Kidney (tissue), 14 donors: ENCODE data around the gene PACSIN3. TPM values are rescaled to one million over a fixed set of nuclear protein-coding genes. Genes with fewer than 3 reads are reported as not detected.

Experiments used
- DNase-seq, 5 donors: peaks; one replicate each; pipeline ENCODE4 v3.0.0-alpha.2; 2013 to 2020
- FAIRE-seq: peaks from 2 replicates; lab custom pipeline; 2012; peaks lifted over from hg19 to GRCh38; lab: Jason Lieb, UNC
- H3K27ac ChIP-seq, 2 donors: one replicate each; pipeline ENCODE4 v1.7.0; 2013; ENCODE audit warnings: low read depth in 2 of 2, low read length in 2 of 2, inconsistent platforms in 1 of 2
- H3K27me3 ChIP-seq: one replicate; pipeline ENCODE4 v1.7.1; 2013; ENCODE audit warnings: low read length, inconsistent platforms; ENCODE audit not compliant: control insufficient read depth, insufficient read depth
- H3K36me3 ChIP-seq, 3 donors: one replicate each; pipeline versions ENCODE4 v1.7.0 to v1.7.1; 2013; ENCODE audit warnings: low read length in 3 of 3, control low read depth in 1 of 3, inconsistent platforms in 1 of 3; ENCODE audit not compliant: insufficient read depth in 3 of 3, control insufficient read depth in 2 of 3
- H3K4me1 ChIP-seq, 3 donors: one replicate each; pipeline versions ENCODE4 v1.7.0 to v1.7.1; 2013; ENCODE audit warnings: low read length in 3 of 3, inconsistent platforms in 1 of 3, low read depth in 1 of 3; ENCODE audit not compliant: control insufficient read depth in 2 of 3, insufficient read depth in 2 of 3
- H3K4me3 ChIP-seq, 3 donors: one replicate each; pipeline versions ENCODE4 v1.7.0 to v1.8.1; 2013; ENCODE audit warnings: low read length in 3 of 3, control low read depth in 1 of 3, inconsistent platforms in 1 of 3
- H3K9ac ChIP-seq, 3 donors: one replicate each; pipeline versions ENCODE4 v1.7.0 to v1.7.1; 2013; ENCODE audit warnings: low read length in 3 of 3, control low read depth in 1 of 3, inconsistent platforms in 1 of 3
- H3K9me3 ChIP-seq, 3 donors: one replicate each; pipeline versions ENCODE4 v1.7.0 to v1.7.1; 2013; ENCODE audit warnings: low read length in 3 of 3, control low read depth in 1 of 3, inconsistent platforms in 1 of 3; ENCODE audit not compliant: control insufficient read depth in 2 of 3, insufficient read depth in 1 of 3
- intact Hi-C: fragments of 100-400 bp; cut with DNase I; formaldehyde crosslinking; loops from one replicate; pipeline ENCODE4 v1.11.1; 2022
- polyA plus RNA-seq: library from polyadenylated mRNA; stranded (reverse); fragments of 350-450 nt; fragmentation: Illumina TruSeq; extraction: RNeasy Lipid Tissue Mini Kit (QIAGEN cat#74804); gene quantifications from one replicate; pipeline ENCODE4 v1.2.3, GENCODE V29; 2014; ENCODE audit warnings: low read depth, low replicate concordance; ENCODE audit not compliant: insufficient read depth
- total RNA-seq: library from RNA; stranded (reverse); fragmentation: NEBNext Ultra II Directional; extraction: Animal tissue kit (Norgen Biotek cat#: 25700); gene quantifications from one replicate; pipeline ENCODE4 v1.2.1, GENCODE V29; 2021
- TF ChIP-seq, protein P1 (sequence below): IDR thresholded peaks from 3 replicates; pipeline ENCODE4 v1.5.1; 2012; ENCODE audit warnings: mild to moderate bottlenecking, moderate library complexity, borderline replicate concordance; ENCODE audit not compliant: insufficient read depth; ENCODE audit errors: extremely low read depth
- donor health status: control.
- donor health status: control.
- donor health status: control.
- donor health status: control.
- donor health status: control.
- donor health status: DM: yes; HTN: yes; CAD: no.
- donor health status: Normal renal cell carcinoma (clear cell type).

PACSIN3 gene
- total and polyA plus RNA-seq, 2 donors from 2014 or later = 15.1 to 28.5 TPM

GRCh38 chr11:47171061-47171838 is 15.0 kb downstream of the PACSIN3 start:
- TF ChIP-seq, protein P1, sequence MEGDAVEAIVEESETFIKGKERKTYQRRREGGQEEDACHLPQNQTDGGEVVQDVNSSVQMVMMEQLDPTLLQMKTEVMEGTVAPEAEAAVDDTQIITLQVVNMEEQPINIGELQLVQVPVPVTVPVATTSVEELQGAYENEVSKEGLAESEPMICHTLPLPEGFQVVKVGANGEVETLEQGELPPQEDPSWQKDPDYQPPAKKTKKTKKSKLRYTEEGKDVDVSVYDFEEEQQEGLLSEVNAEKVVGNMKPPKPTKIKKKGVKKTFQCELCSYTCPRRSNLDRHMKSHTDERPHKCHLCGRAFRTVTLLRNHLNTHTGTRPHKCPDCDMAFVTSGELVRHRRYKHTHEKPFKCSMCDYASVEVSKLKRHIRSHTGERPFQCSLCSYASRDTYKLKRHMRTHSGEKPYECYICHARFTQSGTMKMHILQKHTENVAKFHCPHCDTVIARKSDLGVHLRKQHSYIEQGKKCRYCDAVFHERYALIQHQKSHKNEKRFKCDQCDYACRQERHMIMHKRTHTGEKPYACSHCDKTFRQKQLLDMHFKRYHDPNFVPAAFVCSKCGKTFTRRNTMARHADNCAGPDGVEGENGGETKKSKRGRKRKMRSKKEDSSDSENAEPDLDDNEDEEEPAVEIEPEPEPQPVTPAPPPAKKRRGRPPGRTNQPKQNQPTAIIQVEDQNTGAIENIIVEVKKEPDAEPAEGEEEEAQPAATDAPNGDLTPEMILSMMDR = no peak
- no peak overlapping the region for H3K4me3 ChIP-seq
- FAIRE-seq (no peak), DNase-seq (no peak)
- H3K36me3 ChIP-seq = peaks cover 10 to 70% (median 52%) of the 10 kb centered on the region in 3 donors
- intact Hi-C loops = no loop called here
- H3K4me1 ChIP-seq = peaks cover 4 to 14% (median 10%) of the 10 kb centered on the region in 3 donors
- H3K27me3 ChIP-seq = no peaks in the 10 kb centered on the region
- H3K9me3 ChIP-seq = no peaks in the 10 kb centered on the region
- H3K27ac ChIP-seq = no peak overlapping the region
- H3K9ac ChIP-seq = no peak overlapping the region

GRCh38 chr11:47166368-47166767 is 19.9 kb downstream of the PACSIN3 start:
- TF ChIP-seq, protein P1 = no peak
- no peak overlapping the region for H3K27ac ChIP-seq
- intact Hi-C loops = no loop called here
- FAIRE-seq (no peak), DNase-seq (peak in 1 of 5 donors; percentile 46)
- no peak overlapping the region for H3K9ac ChIP-seq
- no peaks in the 10 kb centered on the region for H3K9me3 ChIP-seq
- no peaks in the 10 kb centered on the region for H3K27me3 ChIP-seq
- no peak overlapping the region for H3K4me3 ChIP-seq
- H3K36me3 ChIP-seq = peaks cover 8 to 58% (median 45%) of the 10 kb centered on the region in 3 donors
- H3K4me1 ChIP-seq = no peaks in the 10 kb centered on the region

GRCh38 chr11:47165253-47165840 is 20.9 kb downstream of the PACSIN3 start:
- TF ChIP-seq, protein P1 = no peak
- intact Hi-C loops = no loop called here
- no peak overlapping the region for H3K4me3 ChIP-seq

More at GRCh38 chr11:47165253-47165840, 20.9 kb downstream of the PACSIN3 start:
- Histone ChIP-seq H3K27me3 (no peaks in the 10 kb centered on the region), H3K27ac (no peak overlapping the region), H3K4me1 (no peaks in the 10 kb centered on the region), H3K9ac (no peak overlapping the region), H3K9me3 (no peaks in the 10 kb centered on the region), H3K36me3 (peaks cover 6 to 52% (median 41%) of the 10 kb centered on the region in 3 donors)
- DNase-seq = no peak
- FAIRE-seq = no peak
